Keratinocyte (primary cell): Measurements from ENCODE around the gene ZNF500.

Experiments
- EZH2 ChIP-seq: IDR thresholded peaks from one replicate; pipeline ENCODE4 v1.6.1; 2012; ENCODE audit warnings: inconsistent platforms, mild to moderate bottlenecking, low read length, moderate library complexity
- TF ChIP-seq, protein P1 (sequence below), 3 experiments: IDR thresholded peaks in 1 of 3; conservative IDR thresholded peaks in 1 of 3; optimal IDR thresholded peaks in 1 of 3; 2 replicates in 2 of 3; 3 replicates in 1 of 3; pipeline versions ENCODE3 to v1.5.1; 2011; ENCODE audit warnings: low read length in 3 of 3, mild to moderate bottlenecking in 3 of 3, moderate library complexity in 2 of 3, control low read depth in 1 of 3, inconsistent platforms in 1 of 3; ENCODE audit not compliant: insufficient read depth in 2 of 3; ENCODE audit errors: extremely low read depth in 1 of 3

DNA sequence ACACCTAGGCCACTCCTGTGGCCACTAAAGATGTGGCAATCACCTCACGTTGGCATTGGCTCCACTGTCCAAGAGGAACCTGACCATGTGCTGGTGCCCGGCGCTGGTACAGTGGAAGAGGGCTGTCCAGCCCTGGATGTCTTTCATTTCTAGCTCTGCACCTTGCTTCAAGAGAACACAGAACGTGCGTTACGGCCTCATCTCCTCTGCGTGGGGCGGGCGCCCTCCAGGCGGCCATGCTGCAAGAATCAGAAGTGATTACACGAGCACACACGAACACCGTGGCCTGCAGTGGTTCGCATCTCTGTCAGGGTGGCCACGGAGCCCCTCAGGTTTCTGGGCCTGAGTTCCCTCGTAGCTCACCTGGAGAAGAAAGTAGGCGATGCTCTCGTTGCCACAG, 40.3 kb downstream of the ZNF500 start:
- TF ChIP-seq, protein P1, sequence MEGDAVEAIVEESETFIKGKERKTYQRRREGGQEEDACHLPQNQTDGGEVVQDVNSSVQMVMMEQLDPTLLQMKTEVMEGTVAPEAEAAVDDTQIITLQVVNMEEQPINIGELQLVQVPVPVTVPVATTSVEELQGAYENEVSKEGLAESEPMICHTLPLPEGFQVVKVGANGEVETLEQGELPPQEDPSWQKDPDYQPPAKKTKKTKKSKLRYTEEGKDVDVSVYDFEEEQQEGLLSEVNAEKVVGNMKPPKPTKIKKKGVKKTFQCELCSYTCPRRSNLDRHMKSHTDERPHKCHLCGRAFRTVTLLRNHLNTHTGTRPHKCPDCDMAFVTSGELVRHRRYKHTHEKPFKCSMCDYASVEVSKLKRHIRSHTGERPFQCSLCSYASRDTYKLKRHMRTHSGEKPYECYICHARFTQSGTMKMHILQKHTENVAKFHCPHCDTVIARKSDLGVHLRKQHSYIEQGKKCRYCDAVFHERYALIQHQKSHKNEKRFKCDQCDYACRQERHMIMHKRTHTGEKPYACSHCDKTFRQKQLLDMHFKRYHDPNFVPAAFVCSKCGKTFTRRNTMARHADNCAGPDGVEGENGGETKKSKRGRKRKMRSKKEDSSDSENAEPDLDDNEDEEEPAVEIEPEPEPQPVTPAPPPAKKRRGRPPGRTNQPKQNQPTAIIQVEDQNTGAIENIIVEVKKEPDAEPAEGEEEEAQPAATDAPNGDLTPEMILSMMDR (optimal IDR thresholded peaks at IDR 0.05 in 1 of 3, IDR thresholded peaks at IDR 0.05 in 1 of 3, conservative IDR thresholded peaks at IDR 0.05 in 1 of 3; ENCODE audit: extremely low read depth in 1 of 3, insufficient read depth in 2 of 3, low read length in 3 of 3), result no peak
- TF ChIP-seq EZH2, result no peak
